ENCODE measurements around the gene NATD1.
A peak's percentile ranks its signal among the peaks of the same experiment; 100 is the strongest.

NATD1 gene

DNA sequence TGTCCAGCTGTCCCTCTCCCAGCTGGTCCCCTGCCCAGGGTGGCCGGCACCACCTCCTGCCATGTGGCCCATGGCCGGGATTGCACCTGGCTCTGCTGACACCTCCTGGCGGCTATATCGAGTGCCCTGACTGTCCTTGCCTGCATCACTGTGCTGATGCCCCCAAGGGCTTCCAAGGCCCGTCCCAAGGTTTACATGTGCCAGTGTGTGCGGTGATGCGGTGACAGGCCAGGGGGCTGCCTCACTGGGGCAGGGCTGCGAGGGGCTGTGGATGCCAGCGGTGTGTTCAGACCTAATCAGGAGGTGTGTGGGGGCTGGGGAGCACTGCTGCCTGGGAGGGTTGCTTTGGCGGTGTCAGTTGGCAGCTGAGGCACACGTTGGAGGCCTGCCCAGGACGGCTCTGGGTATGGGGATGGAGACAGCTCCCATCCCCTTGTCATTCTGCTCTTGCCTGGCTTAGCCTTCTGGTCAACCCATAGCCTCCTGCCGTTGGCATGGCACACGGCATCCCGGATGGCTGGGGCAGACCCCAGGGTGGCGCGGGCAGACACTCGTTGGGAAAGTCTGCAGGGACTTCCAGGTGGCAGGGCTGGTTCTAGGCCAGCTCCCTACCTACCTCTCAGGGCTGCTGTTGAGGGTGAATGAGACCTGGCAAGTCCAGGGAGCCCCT is 36.8 kb upstream of the NATD1 start:
- DNase-seq, result peak; percentile 71

- DNase-seq, result no peak
Measured at GRCh38 chr17:21289175-21289901, 36.1 kb upstream of the NATD1 start.

DNA sequence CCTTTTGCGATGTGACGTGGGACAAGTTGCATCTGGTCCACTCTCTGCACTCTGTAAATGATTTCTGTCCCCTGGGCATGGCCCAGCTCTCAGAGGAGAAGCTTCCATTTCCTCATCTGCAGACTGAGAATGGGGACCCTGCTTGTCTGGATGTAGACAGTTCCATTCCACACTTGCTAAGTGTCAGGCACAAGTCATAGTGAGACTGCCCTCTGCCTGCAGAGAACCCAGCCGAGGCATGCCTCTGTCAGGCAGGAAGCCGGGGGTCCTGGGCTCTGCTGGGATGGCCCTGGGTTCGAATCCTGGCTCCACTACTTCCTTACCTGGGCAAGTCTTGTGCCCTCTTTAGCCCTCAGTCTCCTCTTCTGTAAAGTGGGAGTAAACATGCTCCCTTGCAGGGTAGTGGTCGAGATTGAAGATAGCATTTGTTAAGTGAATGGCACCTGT is 35.4 kb upstream of the NATD1 start:
- no peak for DNase-seq

GRCh38 chr17:21287703-21288449 is 34.7 kb upstream of the NATD1 start:
- DNase-seq, result peak; percentile 67

DNA sequence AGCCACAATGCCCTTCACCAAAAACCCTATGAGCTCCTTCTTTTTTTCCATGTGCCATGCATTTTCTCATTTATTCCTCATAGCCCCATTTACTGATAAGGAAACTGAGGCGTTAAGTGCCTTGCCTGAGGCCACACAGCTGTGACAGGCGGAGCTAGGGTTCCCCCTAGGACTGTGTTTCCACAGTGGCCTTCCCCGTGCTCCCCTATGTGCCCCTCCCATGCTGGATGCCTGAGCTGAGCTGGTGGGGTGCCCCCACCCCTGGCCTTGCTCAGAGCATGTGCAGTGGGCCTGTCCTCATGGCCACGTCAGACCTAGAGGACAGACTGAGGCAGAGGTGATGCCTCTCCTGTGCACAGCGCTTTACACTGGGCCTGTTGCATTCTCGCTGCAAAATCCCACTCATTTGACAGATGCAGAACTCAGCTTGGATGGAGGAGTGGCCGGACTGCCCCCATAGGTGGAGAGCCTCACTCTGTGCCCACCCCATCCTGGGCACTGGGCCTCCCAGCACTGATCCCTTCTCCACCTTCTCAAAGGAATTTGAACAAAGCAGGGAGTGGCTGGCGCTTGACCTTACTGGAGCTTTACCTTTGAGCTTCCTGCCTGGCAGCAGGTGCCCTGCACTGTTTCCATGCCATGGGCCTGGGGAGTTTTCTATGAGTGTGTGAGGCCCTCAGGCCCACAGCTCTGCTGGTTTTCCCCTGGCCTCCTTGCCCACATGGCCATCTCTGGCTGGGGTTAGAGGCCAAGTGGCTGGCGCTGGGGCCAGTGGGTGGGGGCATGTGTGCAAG is 33.9 kb upstream of the NATD1 start:
- no peak for DNase-seq

DNA sequence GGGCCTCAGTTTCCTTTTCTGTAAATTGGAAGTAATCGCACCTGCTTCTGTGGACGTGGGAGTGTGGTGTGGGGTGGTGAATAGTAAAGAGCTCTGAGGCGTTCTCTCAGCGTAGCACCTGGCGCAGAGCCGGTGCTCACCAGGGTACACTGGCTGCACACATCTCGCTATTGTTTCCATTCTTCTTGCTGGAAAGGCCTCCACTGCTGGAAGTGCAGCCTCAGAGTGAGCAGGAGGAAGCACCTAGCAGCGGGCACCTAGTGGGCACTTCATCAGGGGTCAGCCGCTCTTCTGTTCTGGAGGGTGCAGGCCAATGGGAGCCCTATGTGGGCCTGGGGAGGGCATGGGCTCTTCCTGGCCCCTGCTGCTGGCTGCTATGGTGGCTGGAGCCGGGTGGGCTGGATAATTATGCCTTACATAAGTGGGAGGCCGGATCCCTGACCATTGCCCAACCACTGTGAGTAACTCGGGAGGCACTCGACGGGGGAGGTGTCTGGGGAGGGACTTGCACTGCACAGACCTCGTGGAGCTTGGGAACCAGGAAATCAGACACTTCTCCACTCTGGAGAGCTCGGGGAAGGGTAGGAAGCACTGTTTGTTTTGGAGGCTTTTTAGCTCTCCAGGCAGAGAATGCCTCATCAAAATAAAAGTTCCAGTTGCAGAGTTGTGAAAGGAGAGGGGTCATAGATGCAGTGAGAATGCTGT is 33.0 kb upstream of the NATD1 start:
- peak; percentile 13 for DNase-seq

GRCh38 chr17:21285164-21286065 is 32.2 kb upstream of the NATD1 start:
- no peak for DNase-seq

GRCh38 chr17:21284319-21285163 is 31.3 kb upstream of the NATD1 start, which contains the start of gene MAP2K3:
Gene MAP2K3, plus strand, starts transcription at chr17:21284711. Its CDS starts 210 bp downstream, at chr17:21284921.
- DNase-seq, result peak; percentile 94

DNA sequence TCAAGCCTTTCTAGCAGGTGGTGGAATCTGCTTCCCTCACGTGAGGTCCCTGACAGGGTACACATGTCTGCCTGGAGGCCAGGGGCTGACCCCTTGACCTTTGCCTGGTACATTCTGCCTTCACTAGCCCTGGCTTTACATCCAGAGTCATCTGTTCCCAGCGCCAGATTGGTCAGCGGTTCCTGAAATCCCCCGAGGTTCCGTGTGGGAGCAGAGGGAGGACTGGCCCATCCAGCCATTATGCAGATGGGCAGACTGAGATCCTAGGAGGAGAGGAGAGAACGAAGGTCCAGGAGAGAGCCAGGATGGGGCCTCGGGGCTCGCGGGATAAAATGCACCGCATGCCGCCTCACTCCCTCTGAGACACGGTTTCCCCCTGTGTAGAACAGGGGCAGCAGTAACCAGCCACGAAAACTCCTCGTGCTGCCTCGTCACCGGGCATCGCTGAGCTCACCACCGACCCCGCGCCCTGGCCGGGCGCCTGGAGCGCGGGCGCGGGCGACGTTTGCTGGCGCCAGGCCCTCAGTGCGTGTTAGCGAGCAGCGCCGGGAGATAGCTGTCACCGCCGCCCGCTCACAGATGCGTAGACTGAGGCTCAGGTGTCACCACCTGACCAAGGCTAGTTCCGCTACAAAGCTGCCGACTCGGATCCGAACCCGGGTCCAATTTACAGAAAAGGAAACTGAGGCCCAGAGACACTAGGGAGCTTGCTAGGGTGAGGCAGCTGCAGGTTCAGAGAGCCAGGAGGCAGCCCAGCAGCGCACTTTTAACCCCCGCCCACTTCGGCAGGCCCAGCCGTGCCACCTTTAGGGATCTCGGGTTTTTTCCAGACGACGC is 30.5 kb upstream of the NATD1 start:
- DNase-seq, result no peak

GRCh38 chr17:21282850-21283249 is 29.6 kb upstream of the NATD1 start:
- no peak for DNase-seq

- DNase-seq, result peak; percentile 17
Measured at GRCh38 chr17:21282231-21282630, 29.0 kb upstream of the NATD1 start.

DNA sequence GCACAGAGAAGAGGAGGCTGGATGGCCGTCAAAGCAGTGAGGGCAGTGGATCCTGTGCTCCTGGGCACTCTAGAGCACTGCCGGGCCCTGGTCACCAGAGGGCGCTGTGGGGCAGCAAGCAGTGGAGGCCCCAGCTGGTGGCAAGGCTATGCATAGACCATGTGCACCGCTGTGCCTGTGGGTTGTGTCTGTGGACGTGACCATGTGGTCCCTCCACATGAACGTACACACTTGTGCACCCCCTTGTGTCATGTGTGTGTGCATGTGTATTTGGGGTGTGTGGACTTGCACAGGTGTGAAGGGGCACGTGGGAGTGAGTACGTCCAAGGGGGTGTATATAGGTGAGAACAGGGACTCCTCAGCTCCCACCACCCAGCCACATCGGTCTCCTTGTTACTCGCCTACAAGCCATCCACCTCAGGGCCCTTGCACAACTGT is 26.9 kb upstream of the NATD1 start:
- peak; percentile 32 for DNase-seq

- no peak for DNase-seq
Measured at GRCh38 chr17:21279582-21279981, 26.4 kb upstream of the NATD1 start.

DNA sequence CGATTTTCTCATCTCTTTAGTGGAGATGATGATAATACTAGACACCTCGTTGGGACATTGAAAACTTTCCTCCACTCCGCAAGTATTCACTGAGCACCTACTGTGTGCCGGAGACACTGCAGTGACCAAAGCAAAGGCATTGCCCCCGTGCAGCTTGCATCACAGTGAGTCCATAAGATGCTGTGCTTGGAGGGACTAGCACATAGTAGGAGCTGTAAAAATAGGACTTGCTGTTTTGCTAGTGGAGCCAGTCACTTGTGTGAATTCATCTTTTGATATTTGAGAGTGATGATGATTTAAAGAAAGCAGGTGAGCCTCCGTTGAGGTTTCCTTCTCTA is 26.0 kb upstream of the NATD1 start:
- no peak for DNase-seq

GRCh38 chr17:21278450-21279197 is 25.4 kb upstream of the NATD1 start:
- no peak for DNase-seq

GRCh38 chr17:21277332-21277731 is 24.1 kb upstream of the NATD1 start:
- DNase-seq, result no peak

DNA sequence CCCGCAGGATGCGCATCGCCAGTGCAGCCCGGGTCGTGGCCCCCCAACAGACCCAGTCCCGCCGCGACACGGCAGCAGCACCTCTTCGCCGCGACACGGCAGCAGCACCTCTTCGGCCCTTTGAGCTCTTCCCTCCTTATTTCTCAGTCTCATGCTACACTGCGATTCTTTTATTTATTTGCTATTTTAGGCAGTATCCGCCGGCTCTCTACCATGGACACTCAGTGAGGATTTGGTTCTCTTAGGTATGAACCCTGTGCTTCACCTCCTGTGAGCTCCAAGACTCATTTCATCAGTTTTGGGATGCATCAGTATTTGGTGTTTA is 23.0 kb upstream of the NATD1 start:
- no peak for DNase-seq

- peak; percentile 37 for DNase-seq
Measured at GRCh38 chr17:21275579-21276263, 22.5 kb upstream of the NATD1 start.

All from NCI-H446 treated with DMSO at 0.1 percent for 48 hours (cell line).